AG04449 (cell line): Measurements from ENCODE around the gene PAX8.
"Not testable (repeated sequence)": the region's sequence is repeated elsewhere in the genome, so short reads cannot be mapped to it uniquely, and the experiment has no call there.

ENCODE experiments used
- CTCF ChIA-PET: fragments of 350-600 bp; formaldehyde crosslinking; extraction: SDS; loops from one replicate; lab custom pipeline; 2021; ENCODE audit warnings: antibody characterized with exemption; lab: Yijun Ruan, JAX
- POLR2A ChIA-PET: fragments of 400-600, 350-600 bp; formaldehyde crosslinking; extraction: SDS; loops from one replicate; lab custom pipeline; 2020; ENCODE audit warnings: antibody characterized with exemption, inconsistent platforms; lab: Yijun Ruan, JAX
- DNase-seq: peaks from one replicate; pipeline ENCODE4 v3.0.0-alpha.2; 2010; ENCODE audit warnings: low read depth, low spot score
- H3K4me3 ChIP-seq: 2 replicates; pipeline ENCODE4 v1.5.1; 2011; ENCODE audit warnings: low read depth, mild to moderate bottlenecking, control low read depth, low read length
- TF ChIP-seq, protein P1 (sequence below): IDR thresholded peaks from one replicate; pipeline ENCODE4 v1.5.1; 2011; ENCODE audit warnings: mild to moderate bottlenecking, moderate library complexity, low read length, control low read depth, inconsistent platforms; ENCODE audit not compliant: insufficient read depth; ENCODE audit errors: missing control alignments

PAX8 gene

DNA sequence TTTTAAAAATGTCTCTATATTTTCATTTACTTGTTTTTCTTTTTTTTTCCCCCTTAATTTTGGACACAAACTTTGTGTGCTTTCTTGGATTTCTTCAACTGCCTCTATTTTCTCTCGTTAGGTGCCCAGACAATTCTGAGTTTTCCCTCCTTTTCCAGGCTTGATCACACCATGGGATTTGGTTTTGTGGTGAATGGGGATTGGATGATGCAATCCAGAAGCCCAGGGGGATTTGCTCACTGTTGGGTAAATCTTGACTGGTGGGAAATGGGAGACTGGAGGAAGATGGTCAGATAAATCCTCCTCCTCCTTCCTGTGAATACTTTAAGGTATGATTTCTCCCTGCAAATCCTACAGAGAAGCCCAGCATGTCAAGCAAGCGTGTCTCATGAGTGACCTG is 19.5 kb upstream of the PAX8 start:
- ChIA-PET POLR2A (no interaction called here), CTCF (interaction anchor here (1.0 kb wide), 1 partner anchor 11 kb away, joined by 3 read pairs; no protein-coding TSS in a partner anchor)
- no peak for DNase-seq

DNA sequence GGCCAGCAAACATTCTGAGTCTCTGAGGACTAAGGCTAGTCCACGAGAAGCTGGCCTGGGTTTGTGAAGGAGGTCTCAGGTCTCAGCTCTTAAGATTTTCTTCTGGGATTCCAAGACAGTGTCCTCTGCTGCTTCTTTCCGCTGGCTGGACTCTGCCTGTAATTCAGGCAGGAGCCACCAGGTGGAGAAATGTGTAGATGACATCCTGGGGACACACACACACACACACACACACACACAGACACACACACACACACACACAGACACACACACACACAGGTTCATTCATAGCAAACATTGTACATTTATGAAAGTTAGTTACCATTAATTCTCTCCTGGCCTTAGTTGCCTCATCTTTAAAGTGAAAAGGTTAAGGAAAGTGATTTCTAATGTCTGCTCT is 18.9 kb upstream of the PAX8 start:
- H3K4me3 ChIP-seq, DNase-seq, POLR2A ChIA-PET: not testable (repeated sequence)
- CTCF ChIA-PET: interaction anchor here (0.6 to 1.2 kb wide), 2 partner anchors 16 to 24 kb away, joined by 3 read pairs; no protein-coding TSS in a partner anchor

More for the DNA sequence above, 19.5 kb upstream of the PAX8 start:
- TF ChIP-seq, protein P1, sequence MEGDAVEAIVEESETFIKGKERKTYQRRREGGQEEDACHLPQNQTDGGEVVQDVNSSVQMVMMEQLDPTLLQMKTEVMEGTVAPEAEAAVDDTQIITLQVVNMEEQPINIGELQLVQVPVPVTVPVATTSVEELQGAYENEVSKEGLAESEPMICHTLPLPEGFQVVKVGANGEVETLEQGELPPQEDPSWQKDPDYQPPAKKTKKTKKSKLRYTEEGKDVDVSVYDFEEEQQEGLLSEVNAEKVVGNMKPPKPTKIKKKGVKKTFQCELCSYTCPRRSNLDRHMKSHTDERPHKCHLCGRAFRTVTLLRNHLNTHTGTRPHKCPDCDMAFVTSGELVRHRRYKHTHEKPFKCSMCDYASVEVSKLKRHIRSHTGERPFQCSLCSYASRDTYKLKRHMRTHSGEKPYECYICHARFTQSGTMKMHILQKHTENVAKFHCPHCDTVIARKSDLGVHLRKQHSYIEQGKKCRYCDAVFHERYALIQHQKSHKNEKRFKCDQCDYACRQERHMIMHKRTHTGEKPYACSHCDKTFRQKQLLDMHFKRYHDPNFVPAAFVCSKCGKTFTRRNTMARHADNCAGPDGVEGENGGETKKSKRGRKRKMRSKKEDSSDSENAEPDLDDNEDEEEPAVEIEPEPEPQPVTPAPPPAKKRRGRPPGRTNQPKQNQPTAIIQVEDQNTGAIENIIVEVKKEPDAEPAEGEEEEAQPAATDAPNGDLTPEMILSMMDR: no peak
- H3K4me3 ChIP-seq: no peak overlapping the region

DNA sequence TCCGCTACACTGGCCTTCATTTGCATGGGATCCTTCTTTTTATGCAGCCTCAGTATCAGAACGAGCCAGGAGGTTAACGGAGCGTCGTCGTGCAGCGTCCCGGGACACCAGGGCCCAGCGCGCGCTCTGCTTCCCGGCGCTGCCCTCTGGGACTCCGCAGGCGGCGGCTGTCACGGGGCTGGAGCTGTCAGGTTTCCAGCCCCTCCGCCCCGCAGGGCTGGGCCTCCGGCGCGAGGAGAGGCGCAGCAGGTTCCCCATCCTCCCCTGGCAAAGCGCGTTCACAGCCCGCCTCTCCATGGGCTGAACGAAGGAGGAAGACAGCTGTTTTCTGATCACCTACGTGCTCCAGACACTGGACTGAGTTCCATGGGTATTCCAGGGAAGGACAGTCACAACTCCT is 12.5 kb upstream of the PAX8 start:
- DNase-seq: no peak
- no peak overlapping the region for H3K4me3 ChIP-seq
- TF ChIP-seq, protein P1: no peak
- POLR2A ChIA-PET: no interaction called here
- CTCF ChIA-PET: no interaction called here

DNA sequence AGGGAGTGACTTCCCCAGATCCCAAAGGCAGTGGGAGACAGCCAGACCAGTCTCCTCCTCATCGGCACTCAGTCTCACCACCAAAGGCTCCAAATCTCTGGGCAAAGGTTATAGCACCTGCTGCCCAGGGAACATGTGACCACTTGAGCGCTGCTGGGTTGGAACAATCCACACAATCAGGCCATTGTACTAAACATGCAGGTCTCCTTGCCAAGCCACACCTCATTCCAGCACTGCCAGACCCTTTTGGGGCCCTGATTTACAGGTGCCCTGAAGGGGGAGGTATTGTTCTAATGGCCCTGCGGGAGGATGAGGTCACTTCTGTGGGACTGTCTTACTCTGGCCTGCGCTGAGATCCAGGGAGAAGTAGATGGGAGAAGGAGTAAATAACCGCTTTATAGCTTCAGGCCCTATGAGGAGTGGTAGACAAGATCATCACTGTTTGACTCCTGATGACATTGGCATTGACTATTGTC is 10.0 kb upstream of the PAX8 start:
- H3K4me3 ChIP-seq, POLR2A ChIA-PET, DNase-seq, CTCF ChIA-PET: not testable (repeated sequence)

DNA sequence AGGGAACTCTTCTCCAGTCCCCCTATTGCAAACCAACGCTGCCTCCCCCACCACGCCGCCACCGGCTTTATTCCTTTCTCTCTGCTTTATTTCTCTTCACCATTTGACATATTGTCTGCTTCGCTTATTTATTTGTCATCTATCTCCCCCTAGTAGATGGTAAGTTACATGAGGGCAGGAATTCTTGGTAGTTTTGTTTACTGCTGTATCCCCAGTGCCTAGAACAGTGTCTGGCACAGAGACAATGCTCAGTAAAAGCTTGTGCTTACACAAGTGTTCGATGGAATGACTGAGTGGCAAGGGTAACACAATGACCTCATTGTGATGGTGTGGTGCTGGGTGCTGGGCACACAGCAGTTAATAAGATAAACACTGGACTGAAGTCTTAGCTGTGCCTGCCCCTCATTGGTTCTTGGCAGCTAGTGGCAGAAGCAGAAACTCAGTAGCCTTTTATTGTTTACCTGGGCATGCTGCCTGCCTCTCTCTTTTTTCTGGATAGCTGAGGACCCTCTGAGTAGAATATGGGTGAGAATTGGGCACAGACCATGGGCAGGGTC is 9.5 kb upstream of the PAX8 start:
- CTCF ChIA-PET: interaction anchor here (1.2 kb wide), 1 partner anchor 17 kb away, joined by 5 read pairs; no protein-coding TSS in a partner anchor
- DNase-seq, H3K4me3 ChIP-seq, POLR2A ChIA-PET: not testable (repeated sequence)

DNA sequence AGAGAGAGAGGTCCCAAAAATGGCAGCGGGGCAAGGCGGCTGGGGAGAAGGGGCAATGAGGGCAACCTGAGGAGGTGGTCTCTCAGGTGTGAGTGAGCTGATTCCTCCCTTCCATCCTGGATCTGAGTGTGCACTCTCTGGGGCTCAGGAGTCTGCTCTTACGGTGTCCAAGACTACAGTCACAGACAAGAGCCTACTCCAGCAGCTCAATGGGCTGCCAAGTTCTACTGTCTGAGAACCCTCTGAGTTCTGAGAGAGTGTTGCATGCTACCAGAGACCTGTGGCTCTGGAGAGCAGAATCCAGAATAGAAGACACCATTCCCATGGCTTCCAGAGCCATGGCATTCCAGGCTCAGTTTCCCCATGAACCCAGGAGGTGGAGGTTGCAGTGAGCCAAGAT is 7.1 kb upstream of the PAX8 start:
- DNase-seq: no peak
- TF ChIP-seq, protein P1: no peak
- CTCF ChIA-PET: no interaction called here
- POLR2A ChIA-PET: no interaction called here
- no peak overlapping the region for H3K4me3 ChIP-seq

DNA sequence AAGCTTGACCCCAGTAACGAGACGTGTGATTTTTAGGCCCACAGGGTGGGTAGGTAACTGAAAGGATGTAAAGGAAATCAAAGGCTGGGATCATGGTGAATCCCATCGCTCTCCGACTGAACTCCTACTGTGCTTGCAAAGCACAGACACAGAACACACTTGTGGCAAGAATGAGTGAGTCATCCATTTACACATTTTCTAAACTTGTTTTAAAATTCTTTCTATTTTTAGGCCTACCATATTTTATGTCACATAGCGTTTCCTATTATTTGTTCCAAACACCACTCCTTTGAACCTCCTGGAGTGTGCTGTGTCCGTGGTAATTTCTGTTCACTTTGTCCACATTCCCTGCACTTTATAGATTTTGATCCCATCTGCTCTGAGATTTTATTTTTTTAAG is 6.3 kb upstream of the PAX8 start:
- POLR2A ChIA-PET, CTCF ChIA-PET, H3K4me3 ChIP-seq, DNase-seq: not testable (repeated sequence)

DNA sequence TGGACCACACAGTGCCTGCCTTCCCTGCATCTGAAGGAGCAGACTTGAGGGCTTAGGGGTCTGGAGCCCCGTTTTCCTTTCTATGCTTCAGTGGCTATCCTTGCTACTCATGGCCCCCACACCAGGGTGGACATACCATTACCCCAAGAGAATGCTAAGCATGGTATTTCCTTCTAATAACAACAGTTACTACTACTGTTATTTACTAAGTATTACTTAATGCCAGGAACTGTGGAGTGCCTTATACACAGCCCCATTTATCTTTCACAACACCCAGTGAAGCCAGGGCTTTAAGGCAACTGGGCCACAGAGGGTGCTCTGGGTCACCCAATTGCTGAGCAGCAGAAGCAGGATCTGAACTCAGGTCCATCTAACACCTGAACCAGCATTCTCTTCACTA is 5.8 kb upstream of the PAX8 start:
- ChIA-PET CTCF (interaction anchor here (0.9 to 1.0 kb wide), 3 partner anchors 10 to 86 kb away, joined by 3 read pairs; no protein-coding TSS in a partner anchor), POLR2A (interaction anchor here (1.2 kb wide), 1 partner anchor 44 kb away, joined by 3 read pairs; no protein-coding TSS in a partner anchor)
- no peak overlapping the region for H3K4me3 ChIP-seq
- TF ChIP-seq, protein P1: no peak
- DNase-seq: peak; percentile 19
